GM12892 (cell line): ENCODE results near the gene OR2AG2. TPM values are rescaled to one million over a fixed set of nuclear protein-coding genes. Genes with fewer than 3 reads are reported as not detected.
A peak's percentile ranks its signal among the peaks of the same experiment; 100 is the strongest.
"Not testable (repeated sequence)": the region's sequence is repeated elsewhere in the genome, so short reads cannot be mapped to it uniquely, and the experiment has no call there.

Source experiments
- DNase-seq: peaks from one replicate; pipeline ENCODE4 v3.0.0; 2011; ENCODE audit not compliant: insufficient read length
- FAIRE-seq: peaks from 2 replicates; lab custom pipeline; 2011; peaks lifted over from hg19 to GRCh38; lab: Jason Lieb, UNC
- POLR2A ChIP-seq: IDR thresholded peaks from 2 replicates; pipeline ENCODE4 v1.6.1; 2011; ENCODE audit warnings: low read depth, low read length, control low read depth
- POLR2AphosphoS5 ChIP-seq: IDR thresholded peaks from 2 replicates; pipeline ENCODE4 v1.6.1; 2011; ENCODE audit warnings: low read depth, low read length, control low read depth
- TAF1 ChIP-seq: IDR thresholded peaks from 2 replicates; pipeline ENCODE4 v1.6.1; 2011; ENCODE audit warnings: low read depth, mild to moderate bottlenecking, control low read depth, low read length, borderline replicate concordance
- polyA plus RNA-seq: library from polyadenylated mRNA; unstranded; fragments of >200 nt; gene quantifications from one replicate; pipeline ENCODE4 v1.2.1, GENCODE V29; 2012; ENCODE audit warnings: missing spikeins, inconsistent platforms; ENCODE audit not compliant: missing spikeins

OR2AG2 gene
- not detected for polyA plus RNA-seq

GRCh38 chr11:6771926-6772893 lies at the start of gene OR2AG2:
Gene OR2AG2, minus strand, starts transcription at chr11:6771976. Its CDS starts 3,019 bp downstream, at chr11:6768957.
- peak; percentile 76 for FAIRE-seq
- no peak for DNase-seq
- no peak for TF ChIP-seq TAF1
- TF ChIP-seq POLR2A: no peak
- TF ChIP-seq POLR2AphosphoS5: no peak

- DNase-seq (no peak), FAIRE-seq (no peak)
- TF ChIP-seq TAF1 (no peak), POLR2A (no peak), POLR2AphosphoS5 (no peak)
Observed at GRCh38 chr11:6818967-6819366, 47.2 kb upstream of the OR2AG2 start.

GRCh38 chr11:6817694-6818093 lies 45.9 kb upstream of the OR2AG2 start:
- no peak for DNase-seq
- TF ChIP-seq POLR2AphosphoS5: no peak
- no peak for FAIRE-seq

GRCh38 chr11:6813656-6814055 lies 41.9 kb upstream of the OR2AG2 start:
- DNase-seq (no peak), FAIRE-seq (no peak)
- TF ChIP-seq POLR2AphosphoS5 (no peak), TAF1 (no peak), POLR2A (no peak)

- DNase-seq (peak; percentile 24), FAIRE-seq (peak; percentile 99)
- TF ChIP-seq TAF1 (no peak), POLR2AphosphoS5 (no peak), POLR2A (no peak)
Observed at GRCh38 chr11:6812390-6813005, 40.7 kb upstream of the OR2AG2 start.

GRCh38 chr11:6801075-6801474 lies 29.3 kb upstream of the OR2AG2 start:
- DNase-seq, FAIRE-seq: not testable (repeated sequence)

- FAIRE-seq (no peak), DNase-seq (no peak)
- TF ChIP-seq TAF1: no peak
- TF ChIP-seq POLR2AphosphoS5: no peak
- no peak for TF ChIP-seq POLR2A
Observed at GRCh38 chr11:6799402-6799801, 27.6 kb upstream of the OR2AG2 start, which contains the start of gene OR6A2. Gene OR6A2, minus strand, starts transcription at chr11:6799689. Its CDS starts 3,981 bp downstream, at chr11:6795708.

- TF ChIP-seq POLR2A (no peak), TAF1 (no peak), POLR2AphosphoS5 (no peak)
- no peak for FAIRE-seq
Observed at GRCh38 chr11:6794639-6795038, 22.9 kb upstream of the OR2AG2 start.

GRCh38 chr11:6790546-6790945 lies 18.8 kb upstream of the OR2AG2 start:
- DNase-seq (no peak), FAIRE-seq (no peak)
- TF ChIP-seq POLR2AphosphoS5: no peak
- TF ChIP-seq TAF1: no peak
- TF ChIP-seq POLR2A: no peak

More at GRCh38 chr11:6794639-6795038, 22.9 kb upstream of the OR2AG2 start:
- DNase-seq: no peak

GRCh38 chr11:6782720-6783119 lies 10.9 kb upstream of the OR2AG2 start, which contains the start of gene OR2AG1:
Gene OR2AG1, plus strand, starts transcription at chr11:6783020. Its CDS starts 2,018 bp downstream, at chr11:6785038.
- FAIRE-seq: no peak
- TF ChIP-seq POLR2A: no peak
- no peak for TF ChIP-seq TAF1
- TF ChIP-seq POLR2AphosphoS5: no peak

GRCh38 chr11:6780829-6781228 lies 9.1 kb upstream of the OR2AG2 start:
- FAIRE-seq: no peak
- DNase-seq: no peak
- no peak for TF ChIP-seq TAF1

More at GRCh38 chr11:6782720-6783119, 10.9 kb upstream of the OR2AG2 start, which contains the start of gene OR2AG1:
- DNase-seq: no peak

GRCh38 chr11:6778518-6778917 lies 6.7 kb upstream of the OR2AG2 start:
- no peak for TF ChIP-seq TAF1
- no peak for TF ChIP-seq POLR2A
- TF ChIP-seq POLR2AphosphoS5: no peak
- DNase-seq: no peak
- FAIRE-seq: no peak
